Endodermal cell (in vitro differentiated cells): ENCODE data around the gene MED4. TPM values are rescaled to one million over a fixed set of nuclear protein-coding genes. Genes with fewer than 3 reads are reported as not detected.

Experiments
- DNase-seq: peaks from one replicate; pipeline ENCODE4 v3.0.0-alpha.2; 2017
- H3K27ac ChIP-seq: 2 replicates; pipeline ENCODE4 v1.5.1; 2013; ENCODE audit warnings: mild to moderate bottlenecking, low read depth, low read length, moderate library complexity
- H3K27me3 ChIP-seq: 2 replicates; pipeline ENCODE4 v1.6.1; 2013; ENCODE audit warnings: mild to moderate bottlenecking, low read length, moderate library complexity; ENCODE audit not compliant: insufficient read depth, control insufficient read depth, poor library complexity, severe bottlenecking
- H3K36me3 ChIP-seq: 2 replicates; pipeline ENCODE4 v1.7.0; 2013; ENCODE audit warnings: mild to moderate bottlenecking, low read length, moderate library complexity; ENCODE audit not compliant: control insufficient read depth, insufficient read depth
- H3K4me1 ChIP-seq: one replicate; pipeline ENCODE4 v1.7.0; 2013; ENCODE audit warnings: low read length; ENCODE audit not compliant: control insufficient read depth, insufficient read depth
- H3K4me3 ChIP-seq: 2 replicates; pipeline ENCODE4 v1.5.1; 2013; ENCODE audit warnings: mild to moderate bottlenecking, low read length, moderate library complexity
- H3K9ac ChIP-seq: 2 replicates; pipeline ENCODE4 v1.6.1; 2013; ENCODE audit warnings: mild to moderate bottlenecking, low read length, moderate library complexity; ENCODE audit not compliant: poor library complexity, severe bottlenecking; ENCODE audit errors: extremely low read depth
- H3K9me3 ChIP-seq: 2 replicates; pipeline ENCODE4 v1.6.1; 2013; ENCODE audit warnings: mild to moderate bottlenecking, low read length, moderate library complexity; ENCODE audit not compliant: control insufficient read depth
- H3K27ac Mint-ChIP-seq: 2 replicates; pipeline ENCODE4 v1.8.0; 2020; ENCODE audit warnings: mixed read lengths
- H3K27me3 Mint-ChIP-seq: 2 replicates; pipeline ENCODE4 v1.8.0; 2021; ENCODE audit warnings: mild to moderate bottlenecking, mixed read lengths; ENCODE audit not compliant: insufficient read depth
- H3K36me3 Mint-ChIP-seq: 2 replicates; pipeline ENCODE4 v1.8.0; 2020; ENCODE audit warnings: low read depth, mixed read lengths
- H3K4me1 Mint-ChIP-seq: 2 replicates; pipeline ENCODE4 v1.8.0; 2020; ENCODE audit warnings: mixed read lengths
- H3K4me3 Mint-ChIP-seq: 2 replicates; pipeline ENCODE4 v1.8.0; 2020; ENCODE audit warnings: mild to moderate bottlenecking, moderate library complexity, mixed read lengths
- H3K9me3 Mint-ChIP-seq: 2 replicates; pipeline ENCODE4 v1.8.0; 2020; ENCODE audit warnings: mild to moderate bottlenecking, mixed read lengths
- total RNA-seq, 2 donors: library from RNA; stranded (reverse); fragmentation: NEBNext Ultra II Directional in 1 of 2; extraction: Animal tissue kit (Norgen Biotek cat#: 25700) in 1 of 2; gene quantifications; 2 replicates in 1 of 2; 3 replicates in 1 of 2; pipeline ENCODE4 v1.2.1, GENCODE V29; 2021
- TF ChIP-seq, protein P1 (sequence below): fragments of 200-600 bp; sonication (generic); conservative IDR thresholded peaks from 2 replicates; pipeline ENCODE4 v1.5.0; 2021; ENCODE audit warnings: antibody characterized with exemption, mild to moderate bottlenecking

The MED4 gene
- total RNA-seq, 2 donors from 2014 or later = 56.4 to 68.1 TPM

DNA sequence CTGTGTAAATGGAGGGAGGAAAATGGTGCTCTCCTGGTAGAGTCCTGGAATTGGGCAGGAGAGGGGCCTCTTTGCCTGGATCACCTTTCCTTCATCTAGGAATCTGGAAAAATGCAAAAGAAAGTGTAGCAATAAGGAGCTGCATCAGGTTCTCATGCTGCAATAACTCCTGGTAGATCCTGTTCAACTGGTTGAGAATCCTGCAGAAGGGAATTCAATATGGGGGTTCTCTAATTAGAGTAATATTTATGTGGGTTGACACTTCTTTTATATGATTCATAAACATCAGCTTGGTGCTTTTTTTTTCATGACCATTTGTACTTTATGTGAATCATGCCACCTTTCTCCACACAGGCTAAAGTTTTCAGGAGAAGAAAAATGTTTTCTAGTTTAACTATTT is 66.8 kb downstream of the MED4 start:
- H3K4me3 ChIP-seq = no peak overlapping the region
- H3K9ac ChIP-seq = no peak overlapping the region
- peaks cover 38% of the 10 kb centered on the region for H3K9me3 ChIP-seq
- Mint-ChIP-seq H3K9me3 (peaks cover 42% of the 10 kb centered on the region), H3K27ac (no peak overlapping the region), H3K4me3 (no peak overlapping the region), H3K27me3 (no peaks in the 10 kb centered on the region), H3K36me3 (peaks cover 54% of the 10 kb centered on the region), H3K4me1 (no peaks in the 10 kb centered on the region)
- no peak overlapping the region for H3K27ac ChIP-seq
- H3K4me1 ChIP-seq = no peaks in the 10 kb centered on the region
- no peaks in the 10 kb centered on the region for H3K27me3 ChIP-seq
- H3K36me3 ChIP-seq = no peaks in the 10 kb centered on the region
- TF ChIP-seq, protein P1, sequence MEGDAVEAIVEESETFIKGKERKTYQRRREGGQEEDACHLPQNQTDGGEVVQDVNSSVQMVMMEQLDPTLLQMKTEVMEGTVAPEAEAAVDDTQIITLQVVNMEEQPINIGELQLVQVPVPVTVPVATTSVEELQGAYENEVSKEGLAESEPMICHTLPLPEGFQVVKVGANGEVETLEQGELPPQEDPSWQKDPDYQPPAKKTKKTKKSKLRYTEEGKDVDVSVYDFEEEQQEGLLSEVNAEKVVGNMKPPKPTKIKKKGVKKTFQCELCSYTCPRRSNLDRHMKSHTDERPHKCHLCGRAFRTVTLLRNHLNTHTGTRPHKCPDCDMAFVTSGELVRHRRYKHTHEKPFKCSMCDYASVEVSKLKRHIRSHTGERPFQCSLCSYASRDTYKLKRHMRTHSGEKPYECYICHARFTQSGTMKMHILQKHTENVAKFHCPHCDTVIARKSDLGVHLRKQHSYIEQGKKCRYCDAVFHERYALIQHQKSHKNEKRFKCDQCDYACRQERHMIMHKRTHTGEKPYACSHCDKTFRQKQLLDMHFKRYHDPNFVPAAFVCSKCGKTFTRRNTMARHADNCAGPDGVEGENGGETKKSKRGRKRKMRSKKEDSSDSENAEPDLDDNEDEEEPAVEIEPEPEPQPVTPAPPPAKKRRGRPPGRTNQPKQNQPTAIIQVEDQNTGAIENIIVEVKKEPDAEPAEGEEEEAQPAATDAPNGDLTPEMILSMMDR = no peak
- DNase-seq = no peak

Other genes with a start within 250 kb of the MED4 start
- gene SUCLA2, start 93.8 kb downstream of the MED4 start, total RNA-seq = 10 to 100 TPM; 78.8 to 79.0 TPM
- gene NUDT15, start 57.4 kb downstream of the MED4 start, total RNA-seq = 10 to 100 TPM; 42.0 to 59.8 TPM
- 100 to 1,000 TPM; 158 to 170 TPM for gene ITM2B, start 138.1 kb upstream of the MED4 start, total RNA-seq
- gene RB1, start 208.6 kb upstream of the MED4 start, total RNA-seq = 10 to 100 TPM; 18.7 to 20.1 TPM